Ascending aorta (tissue), 2 donors: ENCODE data around the gene FAM107B. TPM values are rescaled to one million over a fixed set of nuclear protein-coding genes. Genes with fewer than 3 reads are reported as not detected.
"Not testable (repeated sequence)": the region's sequence is repeated elsewhere in the genome, so short reads cannot be mapped to it uniquely, and the experiment has no call there.

Experiments used
- DNase-seq, 2 donors: peaks; one replicate each; pipeline ENCODE4 v3.0.0-alpha.2; 2019; ENCODE audit warnings: low spot score in 2 of 2
- H3K27ac ChIP-seq, 2 donors: fragments of 200-600 bp; sonication (generic); one replicate each; pipeline ENCODE4 v1.5.1; 2016 to 2017; ENCODE audit warnings: mild to moderate bottlenecking in 1 of 2
- H3K27me3 ChIP-seq: fragments of 200-600 bp; sonication (generic); one replicate; pipeline ENCODE4 v1.5.1; 2017
- H3K36me3 ChIP-seq, 2 donors: fragments of 200-600 bp; sonication (generic); one replicate each; pipeline ENCODE4 v1.5.1; 2016
- H3K4me1 ChIP-seq, 2 donors: fragments of 200-600 bp; sonication (generic); one replicate each; pipeline ENCODE4 v1.5.1; 2016 to 2017; ENCODE audit warnings: mild to moderate bottlenecking in 1 of 2
- H3K4me3 ChIP-seq, 2 donors: fragments of 200-600 bp; sonication (generic); one replicate each; pipeline ENCODE4 v1.5.1; 2016 to 2017; ENCODE audit warnings: mild to moderate bottlenecking in 1 of 2
- H3K9me3 ChIP-seq, 2 donors: fragments of 200-600 bp; sonication (generic); one replicate each; pipeline ENCODE4 v1.5.1; 2016
- intact Hi-C: fragments of 100-400 bp; cut with DNase I; formaldehyde crosslinking; loops from one replicate; pipeline ENCODE4 v1.15.1; 2023
- total RNA-seq: library from RNA; depleted of rRNA; stranded (reverse); fragments of >200 nt; gene quantifications from one replicate; pipeline ENCODE4 v1.1.0, GENCODE V29; 2016
- TF ChIP-seq, protein P1 (sequence below), 3 experiments: fragments of 200-600 bp in 2 of 3; fragments of 450-650 bp in 1 of 3; sonication (generic) in 2 of 3; IDR thresholded peaks; one replicate each; pipeline ENCODE4 v1.5.1; 2016 to 2019; ENCODE audit warnings: antibody characterized with exemption in 3 of 3, mild to moderate bottlenecking in 1 of 3, moderate library complexity in 1 of 3

FAM107B gene
- total RNA-seq, 1 donor from 2014 or later, result 3.7 TPM

DNA sequence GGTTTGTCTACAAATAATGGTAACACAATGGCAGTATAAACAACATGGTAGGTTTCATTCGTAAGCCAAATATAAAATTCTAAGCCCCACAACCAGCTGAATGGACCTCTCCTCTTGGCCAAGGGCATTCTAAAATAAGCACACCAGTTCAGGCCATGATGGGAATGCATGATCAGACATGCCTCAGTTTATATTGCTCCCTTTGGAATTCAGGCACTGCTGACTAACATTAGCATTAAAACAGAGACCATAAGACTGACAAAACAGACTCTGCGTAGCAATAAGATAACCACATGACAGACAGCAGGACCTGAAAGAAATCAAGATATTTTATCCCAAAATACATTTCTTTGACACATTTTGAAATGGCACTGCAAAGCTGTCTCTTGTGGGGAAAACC is 125.8 kb downstream of the FAM107B start:
- peaks cover 5 to 11% of the 10 kb centered on the region in 2 donors for H3K4me1 ChIP-seq
- intact Hi-C loops, result loop anchor here (2.0 kb wide), 1 partner anchor 190 kb away; the partner anchor contains the start of genes CDNF, HSPA14 and MSANTD7
- no peak overlapping the region for H3K4me3 ChIP-seq
- H3K27me3 ChIP-seq, result no peaks in the 10 kb centered on the region
- no peaks in the 10 kb centered on the region for H3K9me3 ChIP-seq
- H3K36me3 ChIP-seq, result no peaks in the 10 kb centered on the region
- H3K27ac ChIP-seq, result peak overlapping the region; percentile 68 to 80
- DNase-seq, result no peak
- TF ChIP-seq, protein P1, sequence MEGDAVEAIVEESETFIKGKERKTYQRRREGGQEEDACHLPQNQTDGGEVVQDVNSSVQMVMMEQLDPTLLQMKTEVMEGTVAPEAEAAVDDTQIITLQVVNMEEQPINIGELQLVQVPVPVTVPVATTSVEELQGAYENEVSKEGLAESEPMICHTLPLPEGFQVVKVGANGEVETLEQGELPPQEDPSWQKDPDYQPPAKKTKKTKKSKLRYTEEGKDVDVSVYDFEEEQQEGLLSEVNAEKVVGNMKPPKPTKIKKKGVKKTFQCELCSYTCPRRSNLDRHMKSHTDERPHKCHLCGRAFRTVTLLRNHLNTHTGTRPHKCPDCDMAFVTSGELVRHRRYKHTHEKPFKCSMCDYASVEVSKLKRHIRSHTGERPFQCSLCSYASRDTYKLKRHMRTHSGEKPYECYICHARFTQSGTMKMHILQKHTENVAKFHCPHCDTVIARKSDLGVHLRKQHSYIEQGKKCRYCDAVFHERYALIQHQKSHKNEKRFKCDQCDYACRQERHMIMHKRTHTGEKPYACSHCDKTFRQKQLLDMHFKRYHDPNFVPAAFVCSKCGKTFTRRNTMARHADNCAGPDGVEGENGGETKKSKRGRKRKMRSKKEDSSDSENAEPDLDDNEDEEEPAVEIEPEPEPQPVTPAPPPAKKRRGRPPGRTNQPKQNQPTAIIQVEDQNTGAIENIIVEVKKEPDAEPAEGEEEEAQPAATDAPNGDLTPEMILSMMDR (IDR thresholded peaks at IDR 0.05), result no peak

DNA sequence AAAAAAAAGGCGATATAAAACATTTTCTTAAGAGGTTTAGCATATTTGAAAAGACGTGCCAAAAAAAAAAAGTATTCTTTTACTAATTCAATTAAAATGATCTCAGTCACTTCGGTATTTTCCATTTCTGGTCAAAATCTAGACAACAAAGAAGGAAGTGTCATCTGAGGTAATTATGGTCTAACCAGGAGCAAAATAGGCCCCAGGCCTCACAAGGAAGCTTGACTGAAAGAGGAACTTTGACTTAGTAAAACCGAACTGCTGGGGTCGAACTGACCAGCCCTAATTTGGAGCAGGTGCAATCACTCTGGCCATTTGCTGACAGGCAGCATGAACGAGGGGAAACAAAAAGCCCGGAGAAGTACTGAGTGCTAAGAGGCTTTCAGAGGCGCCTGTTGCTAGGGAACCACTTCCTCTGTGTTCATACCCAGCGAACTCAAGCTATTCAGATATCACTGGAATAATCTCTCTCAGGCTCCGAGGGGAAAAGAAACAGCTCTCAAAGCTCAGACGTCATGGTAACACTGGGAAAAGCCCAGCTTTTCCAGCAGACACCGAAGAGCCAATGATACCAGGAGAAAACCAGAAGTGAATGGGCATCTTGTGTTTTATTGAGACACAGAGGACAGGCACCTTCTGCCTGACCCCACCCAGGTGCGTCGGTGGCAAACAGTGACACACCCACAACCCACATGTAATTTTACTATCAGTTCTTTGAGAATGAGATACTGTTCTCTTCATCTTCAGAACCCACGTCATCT is 126.5 kb downstream of the FAM107B start:
- no peaks in the 10 kb centered on the region for H3K27me3 ChIP-seq
- H3K36me3 ChIP-seq, result no peaks in the 10 kb centered on the region
- intact Hi-C loops, result loop anchor here (2.0 kb wide), 1 partner anchor 191 kb away; the partner anchor contains the start of genes CDNF, HSPA14 and MSANTD7
- H3K27ac ChIP-seq, result peak overlapping the region; percentile 68 to 80
- H3K9me3 ChIP-seq, result no peaks in the 10 kb centered on the region
- peaks cover 1 to 7% of the 10 kb centered on the region in 2 donors for H3K4me1 ChIP-seq
- DNase-seq, result peak; percentile 55 to 89
- TF ChIP-seq, protein P1 (IDR thresholded peaks at IDR 0.05), result no peak
- H3K4me3 ChIP-seq, result peak overlapping the region in 1 of 2 donors; percentile 25

DNA sequence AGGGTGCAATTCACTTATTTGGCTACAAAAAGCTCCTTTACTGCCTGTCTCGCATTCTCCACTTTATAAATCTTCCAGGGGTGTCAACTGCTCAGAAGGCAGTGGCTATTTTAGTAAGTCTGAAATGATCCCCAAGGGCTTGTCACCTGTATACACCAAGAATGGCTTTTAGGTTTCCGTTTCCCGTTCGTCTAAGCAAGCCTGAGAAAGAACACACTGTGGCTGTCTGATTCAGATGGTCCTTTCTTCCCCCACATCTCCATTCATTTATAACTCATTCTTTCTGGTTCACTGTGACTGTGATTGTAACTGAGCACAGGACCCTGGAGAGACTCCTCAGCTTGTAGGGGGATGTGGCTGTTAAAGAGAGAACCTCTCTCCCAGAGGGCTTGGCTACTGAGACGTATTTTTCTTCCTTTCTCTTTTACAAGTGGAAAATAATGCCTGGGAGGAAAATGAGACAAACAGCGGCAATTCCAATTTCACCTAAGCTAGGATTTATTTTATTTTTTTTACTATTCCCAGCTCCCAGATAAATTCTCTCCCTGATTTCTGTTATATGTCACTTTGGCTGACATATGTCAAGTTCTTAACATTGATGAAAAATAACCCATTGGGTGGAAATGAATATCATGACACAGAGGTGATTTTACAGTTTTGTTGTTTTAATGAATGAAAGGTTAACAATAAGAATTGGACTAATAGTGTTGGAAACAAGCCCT is 129.3 kb downstream of the FAM107B start:
- no peaks in the 10 kb centered on the region for H3K27me3 ChIP-seq
- no peaks in the 10 kb centered on the region for H3K9me3 ChIP-seq
- H3K27ac ChIP-seq, result no peak overlapping the region
- no peak overlapping the region for H3K4me3 ChIP-seq
- DNase-seq, result no peak
- intact Hi-C loops, result no loop called here
- peaks cover 0 to 7% of the 10 kb centered on the region in 2 donors for H3K4me1 ChIP-seq
- TF ChIP-seq, protein P1 (IDR thresholded peaks at IDR 0.05), result no peak
- H3K36me3 ChIP-seq, result no peaks in the 10 kb centered on the region

DNA sequence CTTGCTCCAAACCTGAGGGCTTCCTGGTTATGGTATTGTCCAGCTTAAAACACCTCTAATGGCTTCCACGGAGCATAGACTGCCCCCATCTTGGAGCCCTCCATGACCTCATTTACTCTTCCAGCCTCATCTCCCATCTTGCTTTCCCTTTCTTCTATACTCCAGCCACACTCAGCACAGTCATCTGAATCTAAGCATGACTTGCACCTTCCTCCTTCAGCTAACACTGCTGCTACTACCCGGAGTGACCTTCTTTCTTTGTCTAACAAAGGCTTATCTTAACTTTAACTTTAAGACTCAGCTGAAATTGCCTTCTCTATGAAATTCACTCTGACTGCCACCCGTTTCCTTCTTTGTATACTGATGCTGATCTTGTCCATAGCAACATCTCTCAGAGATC is 135.1 kb downstream of the FAM107B start:
- DNase-seq, result no peak
- Histone ChIP-seq H3K27ac (no peak overlapping the region), H3K4me3 (no peak overlapping the region), H3K27me3 (no peaks in the 10 kb centered on the region), H3K9me3 (no peaks in the 10 kb centered on the region), H3K36me3 (no peaks in the 10 kb centered on the region), H3K4me1 (no peaks in the 10 kb centered on the region)
- intact Hi-C loops, result no loop called here
- TF ChIP-seq, protein P1 (IDR thresholded peaks at IDR 0.05), result no peak

DNA sequence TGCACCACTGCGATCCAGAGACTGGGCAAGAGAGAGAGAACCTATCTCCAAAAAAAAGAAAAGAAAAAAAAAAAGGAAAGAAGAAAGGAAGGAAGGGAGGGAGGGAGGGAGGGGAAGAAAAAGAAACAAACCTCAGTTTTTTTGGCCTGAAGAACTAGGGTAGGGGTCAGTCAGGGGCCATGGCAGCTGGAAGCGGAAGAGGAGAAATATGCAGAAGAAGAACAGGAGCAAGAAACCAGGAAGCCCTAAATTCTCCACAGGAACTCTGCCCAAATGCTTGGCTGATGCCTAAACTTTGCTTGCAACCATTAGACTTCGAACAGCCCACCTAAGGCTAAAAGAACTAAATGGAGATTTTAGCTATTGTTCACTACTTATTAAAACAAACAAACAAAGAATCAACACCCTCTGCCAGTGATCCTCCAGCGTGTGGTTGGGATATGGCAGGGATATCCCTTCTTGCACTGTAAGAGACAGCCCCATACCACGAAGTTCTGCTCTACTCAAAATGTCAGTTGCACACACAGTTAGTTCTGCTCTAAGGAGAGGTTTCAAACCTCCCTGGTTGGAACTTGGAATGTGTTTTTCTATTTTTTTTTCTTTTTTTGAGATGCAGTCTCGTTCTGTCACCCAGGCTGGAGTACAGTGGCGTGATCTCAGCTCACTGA is 139.5 kb downstream of the FAM107B start:
- no peak for DNase-seq
- Histone ChIP-seq H3K36me3 (no peaks in the 10 kb centered on the region), H3K4me3 (no peak overlapping the region), H3K9me3 (no peaks in the 10 kb centered on the region), H3K27me3 (no peaks in the 10 kb centered on the region), H3K4me1 (no peaks in the 10 kb centered on the region), H3K27ac (no peak overlapping the region)
- intact Hi-C loops, result no loop called here
- TF ChIP-seq, protein P1 (IDR thresholded peaks at IDR 0.05), result no peak

DNA sequence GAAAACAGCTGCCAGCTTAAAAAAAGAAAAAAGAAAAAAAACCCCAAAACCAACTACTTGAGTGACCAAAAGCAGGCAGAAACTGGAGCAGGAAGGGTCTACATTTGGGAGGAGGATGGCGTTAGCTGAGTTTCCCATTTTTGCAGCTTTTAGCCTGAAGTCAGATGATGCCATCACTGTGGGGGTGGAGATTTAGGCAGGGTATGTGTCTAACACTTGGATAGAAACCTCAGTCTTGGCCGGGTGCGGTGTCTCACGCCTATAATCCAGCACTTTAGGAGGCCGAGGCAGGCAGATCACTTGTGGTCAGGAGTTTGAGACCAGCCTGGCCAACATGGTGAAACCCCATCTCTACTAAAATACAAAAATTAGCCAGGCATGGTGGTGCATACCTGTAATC is 140.1 kb downstream of the FAM107B start:
- H3K27me3 ChIP-seq, H3K4me1 ChIP-seq, intact Hi-C loops, H3K36me3 ChIP-seq, H3K4me3 ChIP-seq, H3K9me3 ChIP-seq, DNase-seq, H3K27ac ChIP-seq: not testable (repeated sequence)
